Measurements from ENCODE around the gene GEMIN5. TPM values are rescaled to one million over a fixed set of nuclear protein-coding genes. Genes with fewer than 3 reads are reported as not detected.

GEMIN5 gene
- total and polyA plus RNA-seq, 2 of the 13 experiments (the other 11 are each of a cell fraction or from before 2014, with no cell fraction given) = 6.6 to 28.6 TPM

GRCh38 chr5:154937718-154938466, at the start of gene GEMIN5 (continued):
- TF ChIP-seq USF2 (IDR thresholded peaks at IDR 0.05; ENCODE audit: low read depth, low read length) = no peak
- peak; percentile 18; the same call in 1 of the 2 replicates for TF ChIP-seq USF2 (CRISPR knock-in tag; IDR thresholded peaks at IDR 0.05; ENCODE audit: borderline replicate concordance)
- peak; percentile 7; the same call in 1 of the 2 replicates for TF ChIP-seq ATF3 (CRISPR knock-in tag; IDR thresholded peaks at IDR 0.05)
- no peak; the same call in 1 of the 2 replicates for TF ChIP-seq ZNF589 (CRISPR knock-in tag; conservative IDR thresholded peaks at IDR 0.05)
- peak; percentile 83; the same call in 1 of the 2 replicates for TF ChIP-seq ZNF543 (CRISPR knock-in tag; IDR thresholded peaks at IDR 0.05)
- TF ChIP-seq ZNF83 (CRISPR knock-in tag; IDR thresholded peaks at IDR 0.05; ENCODE audit: borderline replicate concordance) = peak; percentile 72; the same call in 1 of the 2 replicates
- TF ChIP-seq ARID3A (IDR thresholded peaks at IDR 0.05; ENCODE audit: low read depth, low read length) = no peak
- TF ChIP-seq ARHGAP35 (CRISPR knock-in tag; IDR thresholded peaks at IDR 0.05; ENCODE audit: borderline replicate concordance) = no peak
- no peak for TF ChIP-seq MED13 (CRISPR knock-in tag; IDR thresholded peaks at IDR 0.05)
- no peak for TF ChIP-seq DDIT3 (CRISPR knock-in tag; IDR thresholded peaks at IDR 0.05)
- peak; percentile 87 for TF ChIP-seq UBTF (CRISPR knock-in tag; IDR thresholded peaks at IDR 0.05)
- 0 out of 2 replicates have a peak, but pooled peaks have one; percentile 22 for TF ChIP-seq PITX1 (CRISPR knock-in tag; IDR thresholded peaks at IDR 0.05)
- no peak for TF ChIP-seq MAFF (IDR thresholded peaks at IDR 0.05; ENCODE audit: low read depth, low read length)
- peak; percentile 60 for TF ChIP-seq MED1 (CRISPR knock-in tag; IDR thresholded peaks at IDR 0.05)
- peak; percentile 94 for TF ChIP-seq KMT2A (CRISPR knock-in tag; IDR thresholded peaks at IDR 0.05)
- peak; percentile 62; the same call in 1 of the 2 replicates for TF ChIP-seq SMAD9 (CRISPR knock-in tag; IDR thresholded peaks at IDR 0.05)
- TF ChIP-seq KMT2B (CRISPR knock-in tag; IDR thresholded peaks at IDR 0.05) = peak; percentile 96
- TF ChIP-seq ZNF280B (CRISPR knock-in tag; IDR thresholded peaks at IDR 0.05; ENCODE audit: borderline replicate concordance) = peak; percentile 84
- TF ChIP-seq NRL (CRISPR knock-in tag; IDR thresholded peaks at IDR 0.05; ENCODE audit: borderline replicate concordance) = peak; percentile 89; the same call in 1 of the 2 replicates
- peak; percentile 67 for TF ChIP-seq ZNF605 (CRISPR knock-in tag; IDR thresholded peaks at IDR 0.05)

All from HepG2 (cell line).